GM12891 (cell line): Measurements from ENCODE around the gene SAMD4B.

ENCODE experiments used
- PAX5 ChIP-seq: IDR thresholded peaks from 2 replicates; pipeline ENCODE4 v1.6.1; 2011; ENCODE audit warnings: low read length, moderate library complexity, mild to moderate bottlenecking; ENCODE audit not compliant: insufficient read depth, severe bottlenecking
- POLR2A ChIP-seq: IDR thresholded peaks from 2 replicates; pipeline ENCODE4 v1.6.1; 2011; ENCODE audit warnings: low read depth, low read length, control low read depth
- POLR2AphosphoS5 ChIP-seq: IDR thresholded peaks from 2 replicates; pipeline ENCODE4 v1.6.1; 2011; ENCODE audit warnings: low read depth, low read length, control low read depth
- POU2F2 ChIP-seq: IDR thresholded peaks from 2 replicates; pipeline ENCODE4 v1.6.1; 2011; ENCODE audit warnings: low read depth, mild to moderate bottlenecking, control low read depth, low read length, moderate library complexity
- TAF1 ChIP-seq: IDR thresholded peaks from 2 replicates; pipeline ENCODE4 v1.6.1; 2011; ENCODE audit warnings: low read depth, low read length, control low read depth

DNA sequence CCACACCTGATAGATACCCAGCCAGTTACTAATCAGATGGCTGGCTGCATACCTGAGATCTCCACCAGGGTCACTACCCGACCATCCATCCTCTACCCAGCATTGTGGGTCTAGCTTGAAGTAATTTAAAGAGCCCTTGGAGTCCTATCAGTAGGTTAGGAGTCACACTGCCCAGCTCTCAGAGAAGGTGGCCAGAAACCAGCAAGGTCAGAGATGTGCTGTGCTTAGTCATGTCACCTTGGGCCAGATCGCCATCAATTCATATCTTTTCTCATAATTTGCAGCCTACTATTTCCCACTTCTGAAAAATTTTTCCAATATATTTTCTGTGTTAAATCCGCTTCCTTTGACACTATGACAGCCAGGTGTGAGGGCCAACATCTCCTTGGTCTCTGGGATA lies 13.9 kb downstream of the SAMD4B start:
- no peak for TF ChIP-seq POLR2AphosphoS5
- no peak for TF ChIP-seq POLR2A
- TF ChIP-seq POU2F2 = no peak
- TF ChIP-seq TAF1 = no peak
- TF ChIP-seq PAX5 = no peak
